ENCODE measurements around the gene RPUSD1. TPM values are rescaled to one million over a fixed set of nuclear protein-coding genes. Genes with fewer than 3 reads are reported as not detected.
"Not testable (repeated sequence)": the region's sequence is repeated elsewhere in the genome, so short reads cannot be mapped to it uniquely, and the experiment has no call there.

Gene RPUSD1
- total RNA-seq, 2 donors from 2014 or later = 24.1 to 34.4 TPM

- TF ChIP-seq CTCF (conservative IDR thresholded peaks at IDR 0.05) = no peak
- H3K9me3 Mint-ChIP-seq = no peaks in the 10 kb centered on the region
- DNase-seq = no peak
- Histone ChIP-seq H3K27me3 (ENCODE audit: control insufficient read depth, insufficient read depth, low read length, poor library complexity, severe bottlenecking) (no peaks in the 10 kb centered on the region), H3K9ac (ENCODE audit: extremely low read depth, low read length, poor library complexity, severe bottlenecking) (no peak overlapping the region), H3K27ac (ENCODE audit: low read depth, low read length) (no peak overlapping the region), H3K4me1 (ENCODE audit: control insufficient read depth, insufficient read depth, low read length) (no peaks in the 10 kb centered on the region), H3K36me3 (ENCODE audit: control insufficient read depth, insufficient read depth, low read length) (no peaks in the 10 kb centered on the region), H3K4me3 (ENCODE audit: low read length) (no peak overlapping the region), H3K9me3 (ENCODE audit: control insufficient read depth, low read length) (no peaks in the 10 kb centered on the region)
- H3K4me3 Mint-ChIP-seq = no peak overlapping the region
- H3K27ac Mint-ChIP-seq = no peak overlapping the region
- H3K36me3 Mint-ChIP-seq (ENCODE audit: low read depth) = no peaks in the 10 kb centered on the region
- H3K27me3 Mint-ChIP-seq (ENCODE audit: insufficient read depth) = no peaks in the 10 kb centered on the region
- H3K4me1 Mint-ChIP-seq = no peaks in the 10 kb centered on the region
- 53 to 75% methylated on average over 8 to 12 of the region's 12 CpGs for WGBS, 2 experiments (ENCODE audit: insufficient coverage in 1 of 2, insufficient read length in 1 of 2)
Observed at GRCh38 chr16:820748-821147, 32.6 kb upstream of the RPUSD1 start.

GRCh38 chr16:820044-820408 is 31.8 kb upstream of the RPUSD1 start:
- not testable (repeated sequence) for H3K27ac Mint-ChIP-seq
- WGBS, 2 experiments (ENCODE audit: insufficient coverage in 1 of 2, insufficient read length in 1 of 2) = 89 to 94% methylated on average over 6 to 10 of the region's 10 CpGs

GRCh38 chr16:819336-820043 is 31.3 kb upstream of the RPUSD1 start:
- Histone ChIP-seq H3K9me3 (ENCODE audit: control insufficient read depth, low read length) (no peaks in the 10 kb centered on the region), H3K27ac (ENCODE audit: low read depth, low read length) (no peak overlapping the region), H3K27me3 (ENCODE audit: control insufficient read depth, insufficient read depth, low read length, poor library complexity, severe bottlenecking) (no peaks in the 10 kb centered on the region), H3K9ac (ENCODE audit: extremely low read depth, low read length, poor library complexity, severe bottlenecking) (no peak overlapping the region), H3K4me1 (ENCODE audit: control insufficient read depth, insufficient read depth, low read length) (no peaks in the 10 kb centered on the region), H3K4me3 (ENCODE audit: low read length) (no peak overlapping the region), H3K36me3 (ENCODE audit: control insufficient read depth, insufficient read depth, low read length) (no peaks in the 10 kb centered on the region)
- no peaks in the 10 kb centered on the region for H3K4me1 Mint-ChIP-seq
- no peak overlapping the region for H3K27ac Mint-ChIP-seq
- no peak for TF ChIP-seq CTCF (conservative IDR thresholded peaks at IDR 0.05)
- H3K27me3 Mint-ChIP-seq (ENCODE audit: insufficient read depth) = no peaks in the 10 kb centered on the region
- H3K9me3 Mint-ChIP-seq = no peaks in the 10 kb centered on the region
- no peak overlapping the region for H3K4me3 Mint-ChIP-seq
- DNase-seq = no peak
- 95 to 96% methylated on average over 11 to 23 of the region's 23 CpGs for WGBS, 2 experiments (ENCODE audit: insufficient coverage in 1 of 2, insufficient read length in 1 of 2)
- H3K36me3 Mint-ChIP-seq (ENCODE audit: low read depth) = no peaks in the 10 kb centered on the region

More at GRCh38 chr16:820044-820408, 31.8 kb upstream of the RPUSD1 start:
- H3K36me3 ChIP-seq (ENCODE audit: control insufficient read depth, insufficient read depth, low read length); H3K27ac ChIP-seq (ENCODE audit: low read depth, low read length); H3K4me1 ChIP-seq (ENCODE audit: control insufficient read depth, insufficient read depth, low read length); H3K9me3 Mint-ChIP-seq; H3K4me3 ChIP-seq (ENCODE audit: low read length); H3K27me3 ChIP-seq (ENCODE audit: control insufficient read depth, insufficient read depth, low read length, poor library complexity, severe bottlenecking); H3K9ac ChIP-seq (ENCODE audit: extremely low read depth, low read length, poor library complexity, severe bottlenecking); H3K9me3 ChIP-seq (ENCODE audit: control insufficient read depth, low read length); H3K36me3 Mint-ChIP-seq (ENCODE audit: low read depth); H3K4me3 Mint-ChIP-seq; H3K4me1 Mint-ChIP-seq; DNase-seq; H3K27me3 Mint-ChIP-seq (ENCODE audit: insufficient read depth): not testable (repeated sequence)

- WGBS, 2 experiments (ENCODE audit: insufficient coverage in 1 of 2, insufficient read length in 1 of 2) = 74 to 75% methylated on average over 1 to 2 of the region's 2 CpGs
- no peak overlapping the region for H3K9ac ChIP-seq (ENCODE audit: extremely low read depth, low read length, poor library complexity, severe bottlenecking)
- H3K9me3 ChIP-seq (ENCODE audit: control insufficient read depth, low read length) = no peaks in the 10 kb centered on the region
- no peaks in the 10 kb centered on the region for H3K9me3 Mint-ChIP-seq
- H3K27me3 Mint-ChIP-seq (ENCODE audit: insufficient read depth) = no peaks in the 10 kb centered on the region
- H3K4me3 Mint-ChIP-seq = no peak overlapping the region
- H3K36me3 ChIP-seq (ENCODE audit: control insufficient read depth, insufficient read depth, low read length) = no peaks in the 10 kb centered on the region
- no peaks in the 10 kb centered on the region for H3K4me1 ChIP-seq (ENCODE audit: control insufficient read depth, insufficient read depth, low read length)
- H3K27me3 ChIP-seq (ENCODE audit: control insufficient read depth, insufficient read depth, low read length, poor library complexity, severe bottlenecking) = no peaks in the 10 kb centered on the region
- no peak overlapping the region for H3K27ac ChIP-seq (ENCODE audit: low read depth, low read length)
- no peaks in the 10 kb centered on the region for H3K36me3 Mint-ChIP-seq (ENCODE audit: low read depth)
- H3K4me3 ChIP-seq (ENCODE audit: low read length) = no peak overlapping the region
- no peak for DNase-seq
- H3K27ac Mint-ChIP-seq = no peak overlapping the region
- H3K4me1 Mint-ChIP-seq = no peaks in the 10 kb centered on the region
- TF ChIP-seq CTCF (conservative IDR thresholded peaks at IDR 0.05) = no peak
Observed at GRCh38 chr16:818592-818991, 30.4 kb upstream of the RPUSD1 start.

All from endodermal cell (in vitro differentiated cells).